Stimulated activated CD4-positive, alpha-beta T cell treated with anti-CD3 and anti-CD28 coated beads, Interleukin-15, amount 100 ng/mL, for 48 hours (primary cell): ENCODE measurements around the gene FFAR3.
"Not testable (repeated sequence)": the region's sequence is repeated elsewhere in the genome, so short reads cannot be mapped to it uniquely, and the experiment has no call there.

Experiments
- DNase-seq, 2 donors: peaks; one replicate each; pipeline ENCODE4 v3.0.0-alpha.2; 2020; ENCODE audit warnings: low read depth in 2 of 2

The FFAR3 gene

DNA sequence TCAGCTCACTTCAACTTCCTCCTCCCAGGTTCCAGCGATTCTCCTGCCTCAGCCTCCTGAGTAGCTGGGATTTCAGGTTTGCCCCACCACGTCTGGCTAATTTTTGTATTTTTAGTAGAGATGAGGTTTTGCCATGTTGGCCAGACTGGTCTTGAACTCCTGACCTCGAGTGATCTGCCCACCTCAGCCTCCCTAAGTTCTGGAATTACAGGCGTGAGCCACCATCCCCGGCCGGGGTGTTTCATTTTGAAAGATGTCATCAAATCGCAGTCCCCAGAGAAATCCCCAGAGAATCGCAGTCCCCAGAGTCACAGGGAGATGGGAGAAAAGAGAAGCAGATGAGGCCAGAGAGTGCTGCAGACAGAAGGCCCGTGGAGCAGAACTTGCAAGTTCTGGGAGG lies 43.2 kb downstream of the FFAR3 start:
- DNase-seq, result not testable (repeated sequence)

DNA sequence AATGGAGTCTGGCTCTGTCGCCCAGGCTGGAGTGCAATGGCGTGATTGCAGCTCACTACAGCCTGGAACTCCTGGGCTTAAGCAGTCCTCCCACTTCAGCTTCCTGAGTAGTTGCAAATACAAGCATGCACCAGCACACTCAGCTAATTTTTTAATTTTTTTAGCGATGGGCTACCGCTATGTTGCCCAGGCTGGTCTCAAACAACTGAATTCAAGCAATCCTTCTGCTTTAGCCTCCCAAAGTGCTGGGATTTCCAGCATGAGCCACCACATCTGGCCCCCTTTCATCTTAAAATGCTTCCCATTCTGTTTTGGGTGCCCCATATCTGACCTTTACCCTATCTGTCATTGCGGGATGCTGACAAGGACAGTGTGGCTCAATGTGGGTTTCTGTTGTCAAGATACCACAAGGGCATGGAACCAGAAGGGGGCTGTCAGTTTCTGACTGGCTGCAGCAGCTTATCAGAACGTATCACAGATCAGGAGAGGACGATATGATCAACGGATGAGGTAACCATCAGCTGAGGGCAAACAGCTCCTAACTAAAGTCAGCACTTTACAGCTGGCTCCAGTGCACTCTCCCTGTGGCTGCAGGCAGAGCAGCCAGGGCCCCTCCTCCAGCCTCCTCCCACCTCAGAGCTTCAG lies 45.0 kb downstream of the FFAR3 start:
- no peak for DNase-seq

DNA sequence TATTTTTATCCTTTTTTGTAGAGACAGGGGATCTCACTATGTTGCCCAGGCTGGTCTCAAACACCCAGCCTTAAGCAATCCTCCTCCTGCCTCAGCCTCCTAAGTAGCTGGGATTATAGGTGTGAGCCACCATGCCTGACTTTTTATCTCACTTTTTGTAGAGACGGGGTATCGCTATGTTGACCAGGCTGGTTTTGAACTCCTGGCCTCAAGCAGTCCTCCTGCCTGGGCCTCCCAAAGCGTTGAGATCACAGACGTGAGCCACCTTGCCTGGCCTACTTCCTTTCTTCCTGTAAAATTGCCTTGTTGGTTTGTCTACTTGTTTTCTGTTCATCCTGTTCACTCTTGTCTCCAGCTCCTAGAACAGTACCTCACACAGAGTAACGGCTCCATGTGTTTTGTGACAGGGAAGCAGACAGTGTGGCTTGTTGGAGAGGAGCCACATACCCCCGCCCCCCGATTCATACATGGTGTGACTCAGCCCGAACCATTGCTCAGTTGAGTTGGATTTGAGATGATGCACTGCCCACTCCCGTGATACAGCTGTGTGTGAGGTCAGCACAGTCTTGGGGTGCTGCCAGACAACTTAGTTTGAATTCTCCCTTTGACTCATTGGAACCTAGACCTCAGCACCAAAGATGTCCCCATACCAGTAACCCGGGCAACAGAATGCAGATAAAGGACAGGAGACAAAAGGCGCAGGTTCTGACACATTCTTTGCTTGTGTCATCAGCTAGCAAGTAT lies 46.8 kb downstream of the FFAR3 start:
- DNase-seq, result peak; percentile 74 to 85

DNA sequence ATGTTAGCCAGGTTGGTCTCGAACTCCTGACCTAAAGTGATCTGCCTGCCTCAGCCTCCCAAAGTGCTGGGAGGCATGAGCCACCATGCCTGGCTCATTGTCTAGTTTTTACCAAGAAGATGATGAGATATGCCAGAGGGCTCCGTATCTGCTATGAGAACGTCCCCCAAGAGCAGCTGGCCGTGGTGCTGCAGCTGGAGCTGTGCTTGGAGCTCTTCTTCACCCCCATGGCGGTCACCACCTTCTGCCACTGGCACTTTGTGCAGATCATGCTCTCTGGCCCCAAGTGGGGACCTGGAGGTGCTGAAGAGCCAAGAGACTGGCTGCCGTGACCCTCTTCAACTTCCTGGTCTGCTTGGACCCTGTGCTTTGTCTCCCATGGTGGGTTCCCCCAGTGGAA lies 49.4 kb downstream of the FFAR3 start:
- DNase-seq, result no peak

DNA sequence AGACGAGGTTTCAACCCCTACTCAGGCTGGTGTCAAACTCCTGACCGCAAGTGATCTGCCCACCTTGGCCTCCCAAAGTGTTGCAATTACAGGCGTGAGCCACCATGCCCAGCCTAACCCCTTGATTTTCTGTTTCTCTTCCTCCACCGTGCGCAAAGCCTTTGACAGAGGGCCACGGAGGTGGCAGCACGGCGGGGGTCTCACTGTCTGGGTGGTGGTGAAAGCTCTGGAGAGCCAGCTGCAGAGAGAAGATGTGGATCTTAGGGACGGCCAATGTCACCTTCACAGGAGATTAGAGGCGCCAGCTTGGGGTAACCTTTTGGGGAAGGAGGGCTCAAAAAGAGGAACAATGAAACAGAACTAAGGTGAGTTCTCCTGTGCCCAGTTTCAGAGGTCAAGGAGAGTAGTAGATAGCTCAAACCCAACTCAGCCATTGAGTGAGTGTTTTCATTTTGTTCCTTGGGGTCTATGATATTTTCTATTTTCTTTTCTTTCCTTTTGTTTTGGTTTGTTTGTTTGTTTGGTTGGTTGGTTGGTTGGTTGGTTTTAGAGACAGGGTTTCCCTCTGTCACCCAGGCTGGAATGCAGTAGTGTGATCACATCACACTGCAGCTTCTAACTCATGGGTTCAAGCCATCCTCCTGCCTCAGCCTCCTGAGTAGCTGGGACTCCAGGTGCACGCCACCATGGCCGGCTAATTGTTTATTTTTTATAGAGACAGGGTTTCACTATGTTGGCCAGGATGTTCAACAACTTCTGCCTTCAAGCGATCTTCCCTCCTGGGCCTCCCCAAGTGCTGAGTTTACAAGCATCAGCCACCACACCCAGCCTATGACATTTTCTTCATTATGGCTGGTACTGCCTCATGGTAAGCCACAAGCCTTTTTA lies 50.3 kb downstream of the FFAR3 start:
- no peak for DNase-seq

DNA sequence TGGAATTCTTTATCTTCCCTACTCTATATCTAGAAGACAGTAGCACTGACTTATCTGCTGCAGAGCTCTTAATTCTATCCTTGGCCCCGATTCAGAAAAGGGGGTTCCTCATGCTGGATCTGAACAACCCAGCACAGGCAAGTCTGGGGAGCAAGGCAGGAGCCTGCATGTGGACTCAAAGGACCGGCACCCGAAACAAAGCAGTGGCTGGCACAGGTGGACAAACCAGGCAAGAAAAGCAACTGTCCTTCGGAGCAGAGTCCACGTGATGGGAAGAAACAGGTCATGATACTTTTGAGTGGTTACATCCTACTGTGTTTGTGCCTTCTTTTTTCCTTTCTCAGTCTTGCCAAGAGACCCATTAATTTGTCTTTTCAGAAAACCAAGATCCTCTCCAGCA lies 50.9 kb downstream of the FFAR3 start:
- no peak for DNase-seq
